ENCODE measurements around the gene WDFY4. TPM values are rescaled to one million over a fixed set of nuclear protein-coding genes. Genes with fewer than 3 reads are reported as not detected.

The WDFY4 gene
- total RNA-seq, 1 experiment from 2014 or later: 0.22 TPM

DNA sequence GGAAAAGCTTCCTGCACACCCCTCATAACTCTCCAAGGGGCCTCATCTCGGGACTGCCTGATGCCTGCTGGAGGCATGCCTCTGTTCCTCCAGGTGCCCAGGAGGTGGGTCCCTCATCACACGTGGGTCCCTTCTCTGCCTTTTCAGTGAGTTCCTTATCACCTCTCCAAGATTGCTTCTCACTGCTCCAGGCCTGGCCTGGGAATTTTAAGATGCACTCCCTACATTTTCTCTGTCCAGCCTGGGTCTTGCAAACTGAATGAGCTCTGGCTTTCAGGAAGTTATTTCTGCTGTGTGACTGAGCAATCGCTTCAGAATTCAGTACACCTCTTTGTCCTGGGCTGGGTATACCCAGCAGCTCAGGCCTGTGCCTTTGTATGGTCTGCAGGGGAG, 211.1 kb downstream of the WDFY4 start (continued):
- TF ChIP-seq, protein P1, sequence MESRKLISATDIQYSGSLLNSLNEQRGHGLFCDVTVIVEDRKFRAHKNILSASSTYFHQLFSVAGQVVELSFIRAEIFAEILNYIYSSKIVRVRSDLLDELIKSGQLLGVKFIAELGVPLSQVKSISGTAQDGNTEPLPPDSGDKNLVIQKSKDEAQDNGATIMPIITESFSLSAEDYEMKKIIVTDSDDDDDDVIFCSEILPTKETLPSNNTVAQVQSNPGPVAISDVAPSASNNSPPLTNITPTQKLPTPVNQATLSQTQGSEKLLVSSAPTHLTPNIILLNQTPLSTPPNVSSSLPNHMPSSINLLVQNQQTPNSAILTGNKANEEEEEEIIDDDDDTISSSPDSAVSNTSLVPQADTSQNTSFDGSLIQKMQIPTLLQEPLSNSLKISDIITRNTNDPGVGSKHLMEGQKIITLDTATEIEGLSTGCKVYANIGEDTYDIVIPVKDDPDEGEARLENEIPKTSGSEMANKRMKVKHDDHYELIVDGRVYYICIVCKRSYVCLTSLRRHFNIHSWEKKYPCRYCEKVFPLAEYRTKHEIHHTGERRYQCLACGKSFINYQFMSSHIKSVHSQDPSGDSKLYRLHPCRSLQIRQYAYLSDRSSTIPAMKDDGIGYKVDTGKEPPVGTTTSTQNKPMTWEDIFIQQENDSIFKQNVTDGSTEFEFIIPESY (IDR thresholded peaks at IDR 0.05; ENCODE audit: extremely low read depth, insufficient replicate concordance, low read length): no peak

DNA sequence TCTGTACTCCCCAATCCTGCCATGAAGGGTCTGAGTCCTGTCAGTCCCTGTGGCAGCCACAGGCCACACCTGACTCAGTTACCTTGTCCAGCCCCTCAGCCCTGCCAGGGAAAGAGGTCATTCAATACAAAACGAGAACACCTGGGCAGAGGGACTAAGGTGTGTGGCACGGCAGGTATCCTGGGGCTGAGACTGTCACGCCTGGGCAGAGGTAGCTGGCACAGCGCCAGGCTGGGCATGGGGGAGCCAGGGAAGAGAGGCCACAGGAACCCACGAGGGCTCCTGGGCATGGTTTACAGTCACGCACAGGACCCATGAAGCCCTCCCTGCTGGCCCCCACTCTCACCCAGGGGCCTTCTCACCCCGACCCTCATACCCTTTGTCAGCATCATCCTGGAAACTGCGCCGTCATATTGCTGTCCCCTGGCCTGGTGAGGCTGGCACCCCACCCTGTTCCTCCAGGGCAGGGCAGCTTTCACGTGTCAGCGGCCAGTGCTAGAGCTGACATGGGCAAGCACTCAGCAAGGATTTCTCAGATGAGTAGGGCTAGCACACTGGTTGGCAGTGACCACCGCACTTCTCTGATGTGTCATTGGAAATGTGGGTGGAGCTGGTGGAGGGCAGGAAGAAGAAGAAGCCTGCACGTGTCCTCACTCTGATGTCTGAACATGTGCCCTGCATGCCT, 212.2 kb downstream of the WDFY4 start:
- no peaks in the 10 kb centered on the region for H3K9me2 ChIP-seq (ENCODE audit: insufficient read depth)
- POLR2A ChIA-PET: no interaction called here
- BruUV-seq (replicated peaks): no TSS peak

DNA sequence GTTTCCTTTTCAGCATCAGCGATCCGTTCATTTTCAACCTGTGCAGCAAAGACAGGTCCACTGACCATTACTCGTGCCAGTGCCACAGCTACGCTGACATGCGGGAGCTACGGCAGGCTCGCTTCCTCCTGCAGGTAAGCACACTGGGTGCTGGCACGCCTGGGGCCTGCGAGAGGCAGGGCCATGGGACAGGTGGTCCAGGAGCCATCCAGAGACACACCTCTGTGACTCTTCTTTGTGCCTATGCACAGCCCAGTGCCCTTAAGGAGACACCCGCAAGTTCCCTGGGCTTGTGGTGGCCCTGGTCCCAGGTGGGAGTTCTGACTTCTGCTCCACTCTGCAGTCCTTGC, 212.7 kb downstream of the WDFY4 start:
- H3K9me3 ChIP-seq (ENCODE audit: control insufficient read depth in 1 of 2, insufficient read depth in 1 of 2, low read depth in 1 of 2, low read length in 2 of 2): no peaks in the 10 kb centered on the region
- H3K4me3 ChIP-seq (replicated peaks in 1 of 2; ENCODE audit: low read depth in 1 of 2, low read length in 2 of 2): no peak overlapping the region
- ChIA-PET POLR2A (interaction anchor here (0.5 kb wide), 1 partner anchor 217 kb away, joined by 3 read pairs; no protein-coding TSS in a partner anchor), RAD21 (ENCODE audit: low non-redundant PET in 1 of 2, low total read pairs in 2 of 2, uncharacterized antibody in 2 of 2, unreplicated experiment in 2 of 2) (no interaction called here), CTCF (no interaction called here)
- no peaks in the 10 kb centered on the region for H3K9me2 ChIP-seq (ENCODE audit: insufficient read depth)
- no peak for DNase-seq (ENCODE audit: low read depth, low spot score)
- H4K20me1 ChIP-seq (ENCODE audit: insufficient read depth): no peaks in the 10 kb centered on the region
- no peaks in the 10 kb centered on the region for H3K4me1 ChIP-seq (ENCODE audit: control insufficient read depth in 1 of 2, insufficient read depth in 2 of 2, low read length in 2 of 2)
- H3K4me2 ChIP-seq (ENCODE audit: low read length): no peak overlapping the region
- H3K9ac ChIP-seq (ENCODE audit: low read length): no peak overlapping the region
- no peaks in the 10 kb centered on the region for H3K36me3 ChIP-seq (ENCODE audit: control insufficient read depth in 1 of 2, insufficient read depth in 2 of 2, low read length in 2 of 2)
- H3K27me3 ChIP-seq (ENCODE audit: insufficient read depth, low read length): peaks cover 20% of the 10 kb centered on the region; the same call in 1 of the 2 replicates
- no peak for ATAC-seq
- no peaks in the 10 kb centered on the region for H3K79me2 ChIP-seq (ENCODE audit: insufficient read depth, low read length)
- intact Hi-C loops (cut with micrococcal nuclease): no loop called here
- no peak overlapping the region for H2AFZ ChIP-seq (ENCODE audit: low read depth, low read length, poor library complexity, severe bottlenecking)
- no peak overlapping the region for H3K27ac ChIP-seq (ENCODE audit: low read depth, low read length)
- no TSS peak for BruUV-seq (replicated peaks)
- no peak for TF ChIP-seq POLR2AphosphoS5 (IDR thresholded peaks at IDR 0.05; ENCODE audit: low read depth, low read length)
- TF ChIP-seq CEBPB (IDR thresholded peaks at IDR 0.05; ENCODE audit: low read depth): no peak
- TF ChIP-seq, protein P2, sequence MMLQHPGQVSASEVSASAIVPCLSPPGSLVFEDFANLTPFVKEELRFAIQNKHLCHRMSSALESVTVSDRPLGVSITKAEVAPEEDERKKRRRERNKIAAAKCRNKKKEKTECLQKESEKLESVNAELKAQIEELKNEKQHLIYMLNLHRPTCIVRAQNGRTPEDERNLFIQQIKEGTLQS (IDR thresholded peaks at IDR 0.05): no peak
- no peak for TF ChIP-seq TCF7L2 (IDR thresholded peaks at IDR 0.05; ENCODE audit: borderline replicate concordance, extremely low read depth, insufficient read depth, insufficient read length)
- no peak for TF ChIP-seq RAD21 (IDR thresholded peaks at IDR 0.05; ENCODE audit: low read depth)
- TF ChIP-seq, protein P3, sequence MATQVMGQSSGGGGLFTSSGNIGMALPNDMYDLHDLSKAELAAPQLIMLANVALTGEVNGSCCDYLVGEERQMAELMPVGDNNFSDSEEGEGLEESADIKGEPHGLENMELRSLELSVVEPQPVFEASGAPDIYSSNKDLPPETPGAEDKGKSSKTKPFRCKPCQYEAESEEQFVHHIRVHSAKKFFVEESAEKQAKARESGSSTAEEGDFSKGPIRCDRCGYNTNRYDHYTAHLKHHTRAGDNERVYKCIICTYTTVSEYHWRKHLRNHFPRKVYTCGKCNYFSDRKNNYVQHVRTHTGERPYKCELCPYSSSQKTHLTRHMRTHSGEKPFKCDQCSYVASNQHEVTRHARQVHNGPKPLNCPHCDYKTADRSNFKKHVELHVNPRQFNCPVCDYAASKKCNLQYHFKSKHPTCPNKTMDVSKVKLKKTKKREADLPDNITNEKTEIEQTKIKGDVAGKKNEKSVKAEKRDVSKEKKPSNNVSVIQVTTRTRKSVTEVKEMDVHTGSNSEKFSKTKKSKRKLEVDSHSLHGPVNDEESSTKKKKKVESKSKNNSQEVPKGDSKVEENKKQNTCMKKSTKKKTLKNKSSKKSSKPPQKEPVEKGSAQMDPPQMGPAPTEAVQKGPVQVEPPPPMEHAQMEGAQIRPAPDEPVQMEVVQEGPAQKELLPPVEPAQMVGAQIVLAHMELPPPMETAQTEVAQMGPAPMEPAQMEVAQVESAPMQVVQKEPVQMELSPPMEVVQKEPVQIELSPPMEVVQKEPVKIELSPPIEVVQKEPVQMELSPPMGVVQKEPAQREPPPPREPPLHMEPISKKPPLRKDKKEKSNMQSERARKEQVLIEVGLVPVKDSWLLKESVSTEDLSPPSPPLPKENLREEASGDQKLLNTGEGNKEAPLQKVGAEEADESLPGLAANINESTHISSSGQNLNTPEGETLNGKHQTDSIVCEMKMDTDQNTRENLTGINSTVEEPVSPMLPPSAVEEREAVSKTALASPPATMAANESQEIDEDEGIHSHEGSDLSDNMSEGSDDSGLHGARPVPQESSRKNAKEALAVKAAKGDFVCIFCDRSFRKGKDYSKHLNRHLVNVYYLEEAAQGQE (IDR thresholded peaks at IDR 0.05; ENCODE audit: low read depth): no peak
- no peak for TF ChIP-seq SP1 (IDR thresholded peaks at IDR 0.05; ENCODE audit: low read depth)
- TF ChIP-seq SRF (IDR thresholded peaks at IDR 0.05; ENCODE audit: low read depth): no peak
- TF ChIP-seq CBX3 (IDR thresholded peaks at IDR 0.05; ENCODE audit: low read depth): no peak
- TF ChIP-seq EZH2 (IDR thresholded peaks at IDR 0.05): no peak
- no peak for TF ChIP-seq ZNF274 (IDR thresholded peaks at IDR 0.05; ENCODE audit: low read depth, low read length)

More for the DNA sequence above, 212.2 kb downstream of the WDFY4 start:
- H3K36me3 ChIP-seq (ENCODE audit: control insufficient read depth in 1 of 2, insufficient read depth in 2 of 2, low read length in 2 of 2): no peaks in the 10 kb centered on the region
- no peak overlapping the region for H3K4me3 ChIP-seq (replicated peaks in 1 of 2; ENCODE audit: low read depth in 1 of 2, low read length in 2 of 2)
- H2AFZ ChIP-seq (ENCODE audit: low read depth, low read length, poor library complexity, severe bottlenecking): no peak overlapping the region
- CTCF ChIA-PET: no interaction called here
- DNase-seq (ENCODE audit: low read depth, low spot score): no peak
- RAD21 ChIA-PET (ENCODE audit: low non-redundant PET in 1 of 2, low total read pairs in 2 of 2, uncharacterized antibody in 2 of 2, unreplicated experiment in 2 of 2): no interaction called here
- no peak for ATAC-seq
- H3K9me3 ChIP-seq (ENCODE audit: control insufficient read depth in 1 of 2, insufficient read depth in 1 of 2, low read depth in 1 of 2, low read length in 2 of 2): no peaks in the 10 kb centered on the region
- H3K79me2 ChIP-seq (ENCODE audit: insufficient read depth, low read length): no peaks in the 10 kb centered on the region
- no peaks in the 10 kb centered on the region for H4K20me1 ChIP-seq (ENCODE audit: insufficient read depth)
- H3K9ac ChIP-seq (ENCODE audit: low read length): no peak overlapping the region
- no peak for TF ChIP-seq POLR2A (IDR thresholded peaks at IDR 0.05; ENCODE audit: borderline replicate concordance, extremely low read depth, insufficient read depth, insufficient read length)
- intact Hi-C loops (cut with micrococcal nuclease): no loop called here
- no peak overlapping the region for H3K4me2 ChIP-seq (ENCODE audit: low read length)
- no peak overlapping the region for H3K27ac ChIP-seq (ENCODE audit: low read depth, low read length)
- H3K27me3 ChIP-seq (ENCODE audit: insufficient read depth, low read length): peaks cover 19% of the 10 kb centered on the region; the same call in 1 of the 2 replicates
- no peaks in the 10 kb centered on the region for H3K4me1 ChIP-seq (ENCODE audit: control insufficient read depth in 1 of 2, insufficient read depth in 2 of 2, low read length in 2 of 2)
